ENCODE data around the gene RRP12. TPM values are rescaled to one million over a fixed set of nuclear protein-coding genes. Genes with fewer than 3 reads are reported as not detected.

Gene RRP12
- total RNA-seq, 6 experiments from 2014 or later = 37.3 to 46.6 (median 42.2) TPM

DNA sequence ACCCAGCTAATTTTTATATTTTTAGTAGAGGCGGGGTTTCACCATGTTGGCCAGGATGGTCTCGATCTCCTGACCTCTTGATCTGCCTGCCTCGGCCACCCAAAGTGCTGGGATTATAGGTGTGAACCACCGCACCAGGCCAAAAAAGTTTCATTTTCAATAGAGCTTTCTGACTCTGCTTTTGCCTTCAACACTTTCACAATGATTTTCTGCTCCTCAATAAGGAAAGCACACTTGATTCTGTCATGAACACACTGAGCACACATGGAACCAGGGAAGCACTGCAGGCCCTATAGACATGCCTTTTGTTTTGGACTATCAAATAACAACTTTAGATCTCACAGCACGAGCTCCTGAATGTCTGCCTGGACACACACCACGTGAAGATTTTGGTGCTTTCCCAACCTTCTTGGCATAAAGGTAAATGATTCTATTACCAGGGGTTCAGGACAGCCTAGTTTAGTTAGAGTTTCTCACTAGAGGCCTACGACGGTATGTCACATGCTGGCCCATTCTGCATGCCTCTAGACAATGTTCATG is 8.0 kb downstream of the RRP12 start:
- no peaks in the 10 kb centered on the region for H3K9me3 Mint-ChIP-seq
- peaks cover 20% of the 10 kb centered on the region for H3K36me3 Mint-ChIP-seq (ENCODE audit: low read depth)
- TF ChIP-seq, protein P1, sequence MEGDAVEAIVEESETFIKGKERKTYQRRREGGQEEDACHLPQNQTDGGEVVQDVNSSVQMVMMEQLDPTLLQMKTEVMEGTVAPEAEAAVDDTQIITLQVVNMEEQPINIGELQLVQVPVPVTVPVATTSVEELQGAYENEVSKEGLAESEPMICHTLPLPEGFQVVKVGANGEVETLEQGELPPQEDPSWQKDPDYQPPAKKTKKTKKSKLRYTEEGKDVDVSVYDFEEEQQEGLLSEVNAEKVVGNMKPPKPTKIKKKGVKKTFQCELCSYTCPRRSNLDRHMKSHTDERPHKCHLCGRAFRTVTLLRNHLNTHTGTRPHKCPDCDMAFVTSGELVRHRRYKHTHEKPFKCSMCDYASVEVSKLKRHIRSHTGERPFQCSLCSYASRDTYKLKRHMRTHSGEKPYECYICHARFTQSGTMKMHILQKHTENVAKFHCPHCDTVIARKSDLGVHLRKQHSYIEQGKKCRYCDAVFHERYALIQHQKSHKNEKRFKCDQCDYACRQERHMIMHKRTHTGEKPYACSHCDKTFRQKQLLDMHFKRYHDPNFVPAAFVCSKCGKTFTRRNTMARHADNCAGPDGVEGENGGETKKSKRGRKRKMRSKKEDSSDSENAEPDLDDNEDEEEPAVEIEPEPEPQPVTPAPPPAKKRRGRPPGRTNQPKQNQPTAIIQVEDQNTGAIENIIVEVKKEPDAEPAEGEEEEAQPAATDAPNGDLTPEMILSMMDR (IDR thresholded peaks at IDR 0.05) = no peak
- no peaks in the 10 kb centered on the region; the same call in 1 of the 2 replicates for H3K27me3 Mint-ChIP-seq (ENCODE audit: insufficient read depth)
- DNase-seq = no peak
- no peak overlapping the region for H3K4me3 Mint-ChIP-seq
- H3K27ac Mint-ChIP-seq = no peak overlapping the region
- no peaks in the 10 kb centered on the region for H3K4me1 Mint-ChIP-seq (ENCODE audit: low read depth)

DNA sequence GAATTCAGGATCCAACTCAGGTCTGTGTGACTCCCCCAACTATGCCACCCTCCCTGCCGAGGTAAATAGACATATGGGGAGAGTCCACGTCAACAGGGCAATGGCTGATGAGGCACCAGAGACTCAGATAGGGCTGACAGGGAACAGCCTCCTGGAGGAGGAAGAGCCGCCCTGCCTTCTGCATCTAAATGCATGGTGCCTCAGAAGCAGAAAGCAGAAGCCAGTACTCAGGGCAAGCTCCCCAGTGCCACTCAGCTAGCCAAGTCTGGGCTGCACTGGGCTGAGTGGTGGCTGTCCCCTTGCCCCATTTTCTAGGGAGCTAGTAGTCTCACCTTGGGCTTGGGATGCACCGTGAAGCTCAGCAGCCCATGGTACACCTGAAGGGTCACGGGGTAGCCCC is 11.0 kb downstream of the RRP12 start:
- peaks cover 20% of the 10 kb centered on the region for H3K36me3 Mint-ChIP-seq (ENCODE audit: low read depth)
- H3K4me3 Mint-ChIP-seq = no peak overlapping the region
- no peak for DNase-seq

DNA sequence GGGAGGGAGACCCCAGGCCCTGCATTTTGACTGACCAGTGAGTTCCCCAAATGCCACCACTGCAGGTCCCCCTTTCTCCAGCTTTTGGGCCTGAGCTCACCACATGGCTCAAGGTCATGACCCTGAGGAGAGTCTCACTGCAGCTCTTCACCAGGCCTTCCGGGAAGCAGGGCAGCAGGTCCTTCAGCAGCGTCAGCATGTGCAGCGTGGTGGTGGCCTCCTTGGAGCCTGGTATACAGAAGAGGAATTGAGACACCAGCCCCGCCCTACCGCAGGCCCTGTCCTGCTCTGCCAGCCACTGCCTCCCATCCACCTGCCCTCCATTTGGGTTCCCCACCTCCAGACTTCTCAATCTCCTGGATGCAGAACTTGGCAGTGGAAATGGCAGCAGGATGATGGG is 13.0 kb downstream of the RRP12 start:
- Mint-ChIP-seq H3K27ac (no peak overlapping the region), H3K36me3 (ENCODE audit: low read depth) (peaks cover 17% of the 10 kb centered on the region), H3K4me3 (no peak overlapping the region), H3K27me3 (ENCODE audit: insufficient read depth) (no peaks in the 10 kb centered on the region), H3K9me3 (no peaks in the 10 kb centered on the region), H3K4me1 (ENCODE audit: low read depth) (no peaks in the 10 kb centered on the region)
- no peak for DNase-seq
- TF ChIP-seq, protein P1 (IDR thresholded peaks at IDR 0.05) = no peak

More for the DNA sequence above, 11.0 kb downstream of the RRP12 start:
- TF ChIP-seq, protein P1 (IDR thresholded peaks at IDR 0.05) = no peak
- Mint-ChIP-seq H3K27me3 (ENCODE audit: insufficient read depth) (no peaks in the 10 kb centered on the region), H3K9me3 (no peaks in the 10 kb centered on the region), H3K4me1 (ENCODE audit: low read depth) (no peaks in the 10 kb centered on the region), H3K27ac (no peak overlapping the region)

DNA sequence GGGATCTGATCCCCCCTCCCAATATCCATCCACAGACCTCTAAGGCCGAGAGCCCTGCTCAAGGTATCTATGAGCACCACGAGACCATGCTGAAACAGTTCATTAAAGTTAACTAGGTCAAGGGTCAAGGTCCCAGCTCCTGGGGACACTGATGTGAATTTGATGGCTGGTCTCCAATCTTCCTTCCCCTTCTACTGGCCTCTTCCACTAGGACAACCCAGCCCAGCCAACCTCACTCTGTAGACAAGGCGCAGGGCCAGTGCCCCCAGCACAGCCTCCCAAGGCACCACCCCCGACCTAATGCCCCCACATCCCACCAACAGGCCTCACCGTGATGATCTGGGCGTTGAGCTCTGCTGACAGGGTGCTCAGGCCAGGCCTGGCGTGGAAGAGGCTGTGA is 15.6 kb downstream of the RRP12 start:
- no peaks in the 10 kb centered on the region for H3K4me1 Mint-ChIP-seq (ENCODE audit: low read depth)
- no peak overlapping the region for H3K4me3 Mint-ChIP-seq
- H3K36me3 Mint-ChIP-seq (ENCODE audit: low read depth) = peaks cover 14% of the 10 kb centered on the region
- H3K9me3 Mint-ChIP-seq = no peaks in the 10 kb centered on the region
- no peak for DNase-seq
- TF ChIP-seq, protein P1 (IDR thresholded peaks at IDR 0.05) = no peak
- H3K27me3 Mint-ChIP-seq (ENCODE audit: insufficient read depth) = no peaks in the 10 kb centered on the region; the same call in 1 of the 2 replicates
- H3K27ac Mint-ChIP-seq = no peak overlapping the region

DNA sequence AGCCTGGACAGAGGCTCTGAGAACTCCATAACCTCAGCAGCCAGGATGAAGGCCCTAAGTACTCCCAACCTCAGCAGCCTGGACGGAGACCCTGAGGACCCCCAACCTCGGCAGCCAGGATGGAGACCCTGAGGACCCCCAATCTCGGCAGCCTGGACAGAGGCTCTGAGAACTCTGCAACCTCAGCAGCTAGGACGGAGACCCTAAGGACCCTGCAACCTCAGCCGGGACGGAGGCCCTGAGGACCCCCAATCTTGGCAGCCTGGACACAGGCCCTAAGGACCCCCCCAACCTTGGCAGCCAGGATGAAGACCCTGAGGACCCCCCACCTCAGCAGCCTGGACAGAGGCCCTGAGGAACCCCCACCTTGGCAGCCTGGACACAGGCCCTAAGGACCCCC is 16.5 kb downstream of the RRP12 start:
- DNase-seq = no peak
- H3K4me1 Mint-ChIP-seq (ENCODE audit: low read depth) = no peaks in the 10 kb centered on the region
- TF ChIP-seq, protein P1 (IDR thresholded peaks at IDR 0.05) = no peak
- H3K9me3 Mint-ChIP-seq = no peaks in the 10 kb centered on the region
- H3K4me3 Mint-ChIP-seq = no peak overlapping the region
- peaks cover 14% of the 10 kb centered on the region for H3K36me3 Mint-ChIP-seq (ENCODE audit: low read depth)
- no peaks in the 10 kb centered on the region; the same call in 1 of the 2 replicates for H3K27me3 Mint-ChIP-seq (ENCODE audit: insufficient read depth)
- H3K27ac Mint-ChIP-seq = no peak overlapping the region

Measured in HFFc6 (cell line).